HepG2 (cell line): ENCODE results near the gene APEX1. TPM values are rescaled to one million over a fixed set of nuclear protein-coding genes. Genes with fewer than 3 reads are reported as not detected.

ENCODE experiments used
- CBX5 ChIP-seq: sonication (generic); formaldehyde crosslinking; IDR thresholded peaks from 2 replicates; pipeline ENCODE4 v1.4.0; 2020; ENCODE audit warnings: missing genetic modification reagents, borderline replicate concordance
- EHMT2 ChIP-seq: fragments of 200-600 bp; sonication (generic); IDR thresholded peaks from 2 replicates; pipeline ENCODE4 v1.7.0; 2017; ENCODE audit warnings: antibody characterized with exemption, low read depth, low read length, borderline replicate concordance
- GABPA ChIP-seq, 2 experiments: IDR thresholded peaks; 2 replicates each; pipeline ENCODE4 v1.6.1; 2011 to 2016; ENCODE audit warnings: low read depth in 2 of 2, low read length in 1 of 2, missing biosample characterization in 1 of 2, missing genetic modification characterization in 1 of 2
- RAD21 ChIP-seq: fragments of 450-650 bp; formaldehyde crosslinking; IDR thresholded peaks from 2 replicates; pipeline ENCODE4 v1.5.0; 2020; ENCODE audit warnings: mild to moderate bottlenecking
- RFX1 ChIP-seq: fragments of 450-650 bp; IDR thresholded peaks from 2 replicates; pipeline ENCODE4 v1.6.1; 2017
- SIX4 ChIP-seq: sonication (generic); formaldehyde crosslinking; IDR thresholded peaks from 2 replicates; pipeline ENCODE4 v1.4.0; 2020; ENCODE audit warnings: missing genetic modification reagents
- SOX6 ChIP-seq, 2 experiments: fragments of 450-650 bp in 1 of 2; sonication (generic) in 1 of 2; formaldehyde crosslinking in 1 of 2; IDR thresholded peaks; 2 replicates each; pipeline versions ENCODE4 v1.4.0 to v1.6.1; 2017 to 2020; ENCODE audit warnings: antibody characterized with exemption in 1 of 2, mild to moderate bottlenecking in 1 of 2, missing genetic modification reagents in 1 of 2
- ZFAT ChIP-seq: sonication (generic); formaldehyde crosslinking; conservative IDR thresholded peaks from 2 replicates; pipeline ENCODE4 v1.8.1; 2023; ENCODE audit warnings: missing genetic modification reagents, inconsistent platforms
- ZNF333 ChIP-seq: sonication (generic); formaldehyde crosslinking; IDR thresholded peaks from 2 replicates; pipeline ENCODE4 v1.4.0; 2020; ENCODE audit warnings: mild to moderate bottlenecking, missing genetic modification reagents, borderline replicate concordance
- ZNF441 ChIP-seq: sonication (generic); formaldehyde crosslinking; IDR thresholded peaks from 2 replicates; pipeline ENCODE4 v1.7.0; 2021; ENCODE audit warnings: missing genetic modification reagents, borderline replicate concordance
- ZNF446 ChIP-seq: sonication (generic); formaldehyde crosslinking; IDR thresholded peaks from 2 replicates; pipeline ENCODE4 v1.5.0; 2020; ENCODE audit warnings: mild to moderate bottlenecking, missing genetic modification reagents
- ZNF704 ChIP-seq: sonication (generic); formaldehyde crosslinking; IDR thresholded peaks from 2 replicates; pipeline ENCODE4 v1.8.1; 2023; ENCODE audit warnings: mild to moderate bottlenecking, inconsistent platforms, moderate library complexity, missing genetic modification reagents, borderline replicate concordance
- ZNF749 ChIP-seq: sonication (generic); formaldehyde crosslinking; IDR thresholded peaks from 2 replicates; pipeline ENCODE4 v1.8.0; 2022; ENCODE audit warnings: mild to moderate bottlenecking, missing genetic modification reagents, moderate library complexity, borderline replicate concordance
- polyA plus RNA-seq, 8 experiments: library from polyadenylated mRNA; depleted of rRNA in 3 of 8; stranded (reverse) in 7 of 8; unstranded in 1 of 8; fragments of >200 nt; fragmentation: Illumina TruSeq in 4 of 8; extraction: Trizol in 4 of 8; gene quantifications; 2 replicates each; pipeline versions ENCODE4 v1.2.1 to v1.2.3, GENCODE V29; 2011 to 2016; ENCODE audit warnings: low read depth in 4 of 8, missing spikeins in 1 of 8, mixed read lengths in 1 of 8; ENCODE audit not compliant: insufficient read depth in 1 of 8
- total RNA-seq, 5 experiments: library from RNA; depleted of rRNA; stranded (reverse); fragments of >200 nt; fragmentation: Illumina TruSeq; extraction: Trizol; gene quantifications; 2 replicates each; pipeline ENCODE4 v1.2.3, GENCODE V29; 2016; ENCODE audit warnings: low read depth in 1 of 5
- TF ChIP-seq, protein P1 (sequence below): sonication (generic); formaldehyde crosslinking; IDR thresholded peaks from 2 replicates; pipeline ENCODE4 v1.4.0; 2020; ENCODE audit warnings: missing genetic modification reagents
- TF ChIP-seq, protein P2 (sequence below): sonication (generic); formaldehyde crosslinking; conservative IDR thresholded peaks from 2 replicates; pipeline ENCODE4 v1.8.1; 2023; ENCODE audit warnings: missing genetic modification reagents
- TF ChIP-seq, protein P3 (sequence below): sonication (generic); formaldehyde crosslinking; IDR thresholded peaks from 2 replicates; pipeline ENCODE4 v1.5.0; 2020; ENCODE audit warnings: mild to moderate bottlenecking, missing genetic modification reagents, borderline replicate concordance
- TF ChIP-seq, protein P4 (sequence below): sonication (generic); formaldehyde crosslinking; IDR thresholded peaks from 2 replicates; pipeline ENCODE4 v1.9.0; 2021; ENCODE audit warnings: missing genetic modification reagents, borderline replicate concordance

The APEX1 gene
- total and polyA plus RNA-seq, 2 of the 13 experiments (the other 11 are each of a cell fraction or from before 2014, with no cell fraction given): 171 to 405 TPM

- TF ChIP-seq RAD21 (CRISPR knock-in tag) (peak; percentile 32; the same call in 1 of the 2 replicates), GABPA (IDR thresholded peaks at IDR 0.05; ENCODE audit: low read depth, low read length) (peak; percentile 41), GABPA (CRISPR knock-in tag; IDR thresholded peaks at IDR 0.05; ENCODE audit: low read depth) (peak; percentile 79), ZFAT (CRISPR knock-in tag) (no peak), CBX5 (CRISPR knock-in tag) (no peak), ZNF333 (no peak; the same call in 1 of the 2 replicates), ZNF749 (CRISPR knock-in tag) (0 out of 2 replicates have a peak, but pooled peaks have one; percentile 56), EHMT2 (no peak), SOX6 (IDR thresholded peaks at IDR 0.05) (no peak), SOX6 (CRISPR knock-in tag; IDR thresholded peaks at IDR 0.05) (peak; percentile 79), ZNF446 (CRISPR knock-in tag) (peak; percentile 78; the same call in 1 of the 2 replicates), SIX4 (CRISPR knock-in tag) (no peak), ZNF704 (peak; percentile 89; the same call in 1 of the 2 replicates), RFX1 (no peak), ZNF441 (CRISPR knock-in tag) (peak; percentile 88; the same call in 1 of the 2 replicates)
- TF ChIP-seq, protein P1, sequence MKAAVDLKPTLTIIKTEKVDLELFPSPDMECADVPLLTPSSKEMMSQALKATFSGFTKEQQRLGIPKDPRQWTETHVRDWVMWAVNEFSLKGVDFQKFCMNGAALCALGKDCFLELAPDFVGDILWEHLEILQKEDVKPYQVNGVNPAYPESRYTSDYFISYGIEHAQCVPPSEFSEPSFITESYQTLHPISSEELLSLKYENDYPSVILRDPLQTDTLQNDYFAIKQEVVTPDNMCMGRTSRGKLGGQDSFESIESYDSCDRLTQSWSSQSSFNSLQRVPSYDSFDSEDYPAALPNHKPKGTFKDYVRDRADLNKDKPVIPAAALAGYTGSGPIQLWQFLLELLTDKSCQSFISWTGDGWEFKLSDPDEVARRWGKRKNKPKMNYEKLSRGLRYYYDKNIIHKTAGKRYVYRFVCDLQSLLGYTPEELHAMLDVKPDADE: no peak
- TF ChIP-seq, protein P2, sequence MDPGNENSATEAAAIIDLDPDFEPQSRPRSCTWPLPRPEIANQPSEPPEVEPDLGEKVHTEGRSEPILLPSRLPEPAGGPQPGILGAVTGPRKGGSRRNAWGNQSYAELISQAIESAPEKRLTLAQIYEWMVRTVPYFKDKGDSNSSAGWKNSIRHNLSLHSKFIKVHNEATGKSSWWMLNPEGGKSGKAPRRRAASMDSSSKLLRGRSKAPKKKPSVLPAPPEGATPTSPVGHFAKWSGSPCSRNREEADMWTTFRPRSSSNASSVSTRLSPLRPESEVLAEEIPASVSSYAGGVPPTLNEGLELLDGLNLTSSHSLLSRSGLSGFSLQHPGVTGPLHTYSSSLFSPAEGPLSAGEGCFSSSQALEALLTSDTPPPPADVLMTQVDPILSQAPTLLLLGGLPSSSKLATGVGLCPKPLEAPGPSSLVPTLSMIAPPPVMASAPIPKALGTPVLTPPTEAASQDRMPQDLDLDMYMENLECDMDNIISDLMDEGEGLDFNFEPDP (CRISPR knock-in tag): no peak
- TF ChIP-seq, protein P3, sequence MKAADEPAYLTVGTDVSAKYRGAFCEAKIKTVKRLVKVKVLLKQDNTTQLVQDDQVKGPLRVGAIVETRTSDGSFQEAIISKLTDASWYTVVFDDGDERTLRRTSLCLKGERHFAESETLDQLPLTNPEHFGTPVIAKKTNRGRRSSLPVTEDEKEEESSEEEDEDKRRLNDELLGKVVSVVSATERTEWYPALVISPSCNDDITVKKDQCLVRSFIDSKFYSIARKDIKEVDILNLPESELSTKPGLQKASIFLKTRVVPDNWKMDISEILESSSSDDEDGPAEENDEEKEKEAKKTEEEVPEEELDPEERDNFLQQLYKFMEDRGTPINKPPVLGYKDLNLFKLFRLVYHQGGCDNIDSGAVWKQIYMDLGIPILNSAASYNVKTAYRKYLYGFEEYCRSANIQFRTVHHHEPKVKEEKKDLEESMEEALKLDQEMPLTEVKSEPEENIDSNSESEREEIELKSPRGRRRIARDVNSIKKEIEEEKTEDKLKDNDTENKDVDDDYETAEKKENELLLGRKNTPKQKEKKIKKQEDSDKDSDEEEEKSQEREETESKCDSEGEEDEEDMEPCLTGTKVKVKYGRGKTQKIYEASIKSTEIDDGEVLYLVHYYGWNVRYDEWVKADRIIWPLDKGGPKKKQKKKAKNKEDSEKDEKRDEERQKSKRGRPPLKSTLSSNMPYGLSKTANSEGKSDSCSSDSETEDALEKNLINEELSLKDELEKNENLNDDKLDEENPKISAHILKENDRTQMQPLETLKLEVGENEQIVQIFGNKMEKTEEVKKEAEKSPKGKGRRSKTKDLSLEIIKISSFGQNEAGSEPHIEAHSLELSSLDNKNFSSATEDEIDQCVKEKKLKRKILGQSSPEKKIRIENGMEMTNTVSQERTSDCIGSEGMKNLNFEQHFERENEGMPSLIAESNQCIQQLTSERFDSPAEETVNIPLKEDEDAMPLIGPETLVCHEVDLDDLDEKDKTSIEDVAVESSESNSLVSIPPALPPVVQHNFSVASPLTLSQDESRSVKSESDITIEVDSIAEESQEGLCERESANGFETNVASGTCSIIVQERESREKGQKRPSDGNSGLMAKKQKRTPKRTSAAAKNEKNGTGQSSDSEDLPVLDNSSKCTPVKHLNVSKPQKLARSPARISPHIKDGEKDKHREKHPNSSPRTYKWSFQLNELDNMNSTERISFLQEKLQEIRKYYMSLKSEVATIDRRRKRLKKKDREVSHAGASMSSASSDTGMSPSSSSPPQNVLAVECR: peak; percentile 93
- TF ChIP-seq, protein P4, sequence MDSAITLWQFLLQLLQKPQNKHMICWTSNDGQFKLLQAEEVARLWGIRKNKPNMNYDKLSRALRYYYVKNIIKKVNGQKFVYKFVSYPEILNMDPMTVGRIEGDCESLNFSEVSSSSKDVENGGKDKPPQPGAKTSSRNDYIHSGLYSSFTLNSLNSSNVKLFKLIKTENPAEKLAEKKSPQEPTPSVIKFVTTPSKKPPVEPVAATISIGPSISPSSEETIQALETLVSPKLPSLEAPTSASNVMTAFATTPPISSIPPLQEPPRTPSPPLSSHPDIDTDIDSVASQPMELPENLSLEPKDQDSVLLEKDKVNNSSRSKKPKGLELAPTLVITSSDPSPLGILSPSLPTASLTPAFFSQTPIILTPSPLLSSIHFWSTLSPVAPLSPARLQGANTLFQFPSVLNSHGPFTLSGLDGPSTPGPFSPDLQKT (CRISPR knock-in tag): peak; percentile 71; the same call in 1 of the 2 replicates
Observed at GRCh38 chr14:20412876-20413743, 41.9 kb upstream of the APEX1 start, which contains the start of gene TEP1 (continued).
